ENCODE results near the gene ETV6. TPM values are rescaled to one million over a fixed set of nuclear protein-coding genes. Genes with fewer than 3 reads are reported as not detected.

ETV6 gene
- total RNA-seq, 4 donors from 2014 or later: 17.7 to 27.1 (median 25.0) TPM

- no peak for DNase-seq (ENCODE audit: low spot score in 2 of 2)
- intact Hi-C loops (cut with DNase I; ENCODE audit: low total_unique reads): no loop called here
- TF ChIP-seq POLR2A (IDR thresholded peaks at IDR 0.05): no peak
- no peak for TF ChIP-seq CTCF (IDR thresholded peaks at IDR 0.05)
- 72 to 78% methylated on average over 12 of the region's 12 CpGs for WGBS, 2 donors
- H3K4me3 ChIP-seq (ENCODE audit: low read depth, poor library complexity, severe bottlenecking): no peak overlapping the region
Measured at GRCh38 chr12:11743423-11744409, 94.2 kb downstream of the ETV6 start.

- no peak for TF ChIP-seq CTCF (IDR thresholded peaks at IDR 0.05)
- TF ChIP-seq POLR2A (IDR thresholded peaks at IDR 0.05): no peak
- intact Hi-C loops (cut with DNase I; ENCODE audit: low total_unique reads): no loop called here
- H3K4me3 ChIP-seq (ENCODE audit: low read depth, poor library complexity, severe bottlenecking): no peak overlapping the region
- 89 to 91% methylated on average over 3 of the region's 3 CpGs for WGBS, 2 donors
- DNase-seq (ENCODE audit: low spot score in 2 of 2): no peak
Measured at GRCh38 chr12:11744410-11744801, 94.9 kb downstream of the ETV6 start.

GRCh38 chr12:11745113-11745512 is 95.6 kb downstream of the ETV6 start:
- TF ChIP-seq CTCF (IDR thresholded peaks at IDR 0.05) (no peak), POLR2A (IDR thresholded peaks at IDR 0.05) (no peak)
- WGBS, 2 donors: 91 to 93% methylated on average over 6 of the region's 6 CpGs
- no peak for DNase-seq (ENCODE audit: low spot score in 2 of 2)
- no peak overlapping the region for H3K4me3 ChIP-seq (ENCODE audit: low read depth, poor library complexity, severe bottlenecking)
- intact Hi-C loops (cut with DNase I; ENCODE audit: low total_unique reads): no loop called here

- 54 to 57% methylated on average over 8 of the region's 8 CpGs for WGBS, 2 donors
- intact Hi-C loops (cut with DNase I; ENCODE audit: low total_unique reads): no loop called here
- no peak overlapping the region for H3K4me3 ChIP-seq (ENCODE audit: low read depth, poor library complexity, severe bottlenecking)
- no peak for DNase-seq (ENCODE audit: low spot score in 2 of 2)
- TF ChIP-seq CTCF (IDR thresholded peaks at IDR 0.05): no peak
- no peak for TF ChIP-seq POLR2A (IDR thresholded peaks at IDR 0.05)
Measured at GRCh38 chr12:11746024-11746771, 96.7 kb downstream of the ETV6 start.

GRCh38 chr12:11746940-11747716 is 97.7 kb downstream of the ETV6 start:
- intact Hi-C loops (cut with DNase I; ENCODE audit: low total_unique reads): no loop called here
- no peak overlapping the region for H3K4me3 ChIP-seq (ENCODE audit: low read depth, poor library complexity, severe bottlenecking)
- DNase-seq (ENCODE audit: low spot score in 2 of 2): no peak
- TF ChIP-seq POLR2A (IDR thresholded peaks at IDR 0.05) (no peak), CTCF (IDR thresholded peaks at IDR 0.05) (no peak)
- WGBS, 2 donors: 91 to 93% methylated on average over 7 of the region's 7 CpGs

All from lower leg skin (tissue), 4 donors.